GM12878 (cell line): ENCODE measurements around the gene NRBP1. TPM values are rescaled to one million over a fixed set of nuclear protein-coding genes. Genes with fewer than 3 reads are reported as not detected.

Source experiments
- ATAC-seq: fragments of 200-7000 bp; cut with Tn5 transposase; 3 replicates; pipeline ENCODE4 v1.9.1; 2020; ENCODE audit warnings: mild to moderate bottlenecking, moderate library complexity
- BruUV-seq: library from RNA; stranded (reverse); fragments of 400-500 nt; replicated peaks from 2 replicates; lab custom pipeline; 2021; lab: Mats Ljungman, UMichigan
- CTCF ChIA-PET: fragments of 300-600 bp; sonication (Branson Sonifier 250); formaldehyde crosslinking; extraction: SDS; loops from one replicate; lab custom pipeline; 2021; ENCODE audit warnings: inconsistent platforms; lab: Yijun Ruan, JAX
- POLR2A ChIA-PET: fragments of 350-600 bp; formaldehyde crosslinking; extraction: SDS; loops from one replicate; lab custom pipeline; 2021; ENCODE audit warnings: inconsistent platforms; lab: Charles Lee
- RAD21 ChIA-PET: fragments of 300-600 bp; sonication (Branson Sonifier 250); formaldehyde crosslinking; loops from one replicate; lab custom pipeline; 2023; ENCODE audit warnings: antibody characterized with exemption; ENCODE audit not compliant: unreplicated experiment; lab: Charles Lee
- SMC1A ChIA-PET: fragments of 300-600 bp; sonication (Branson Sonifier 250); formaldehyde crosslinking; loops from one replicate; lab custom pipeline; 2023; ENCODE audit not compliant: unreplicated experiment, uncharacterized antibody; lab: Charles Lee
- DNase-seq: peaks from one replicate; pipeline ENCODE4 v3.0.0-alpha.2; 2011; ENCODE audit warnings: low read depth, low spot score
- FAIRE-seq: peaks from 3 replicates; lab custom pipeline; 2011; peaks lifted over from hg19 to GRCh38; lab: Jason Lieb, UNC
- H2AFZ ChIP-seq: 2 replicates; pipeline ENCODE4 v1.6.0; 2011; ENCODE audit warnings: low read depth, low read length, control low read depth; ENCODE audit not compliant: control insufficient read depth
- H3K27ac ChIP-seq: 2 replicates; pipeline ENCODE4 v1.5.1; 2011; ENCODE audit warnings: control low read depth; ENCODE audit not compliant: control insufficient read depth, insufficient read depth
- H3K27me3 ChIP-seq, 2 experiments: replicated peaks in 1 of 2; 2 replicates each; pipeline versions ENCODE4 v1.6.0 to v1.6.1; 2011; ENCODE audit warnings: low read length in 1 of 2; ENCODE audit not compliant: control insufficient read depth in 2 of 2, insufficient read depth in 2 of 2
- H3K36me3 ChIP-seq, 2 experiments: 2 replicates each; pipeline ENCODE4 v1.5.1; 2011; ENCODE audit warnings: low read length in 1 of 2; ENCODE audit not compliant: control insufficient read depth in 2 of 2, insufficient read depth in 2 of 2
- H3K4me1 ChIP-seq: 2 replicates; pipeline ENCODE4 v1.6.1; 2011; ENCODE audit warnings: mild to moderate bottlenecking, low read length, moderate library complexity, mixed read lengths; ENCODE audit not compliant: control insufficient read depth, insufficient read depth
- H3K4me2 ChIP-seq: 2 replicates; pipeline ENCODE4 v1.6.0; 2011; ENCODE audit warnings: control low read depth; ENCODE audit not compliant: control insufficient read depth, insufficient read depth
- H3K4me3 ChIP-seq: fragments of 200-600 bp; sonication (generic); 2 replicates; pipeline ENCODE4 v1.5.1; 2016
- H3K79me2 ChIP-seq: 2 replicates; pipeline ENCODE4 v1.6.0; 2011; ENCODE audit warnings: low read length; ENCODE audit not compliant: control insufficient read depth, insufficient read depth
- H3K9ac ChIP-seq: 2 replicates; pipeline ENCODE4 v1.8.0; 2011; ENCODE audit warnings: low read length, control low read depth, mixed read lengths; ENCODE audit not compliant: control insufficient read depth, insufficient read depth
- H3K9me3 ChIP-seq: replicated peaks from 3 replicates; pipeline ENCODE4 v1.5.1; 2011; ENCODE audit warnings: mild to moderate bottlenecking, low read length; ENCODE audit not compliant: control insufficient read depth, insufficient read depth
- H4K20me1 ChIP-seq: 2 replicates; pipeline ENCODE4 v1.6.0; 2011; ENCODE audit not compliant: control insufficient read depth, insufficient read depth
- CBX5 ChIP-seq: sonication (generic); IDR thresholded peaks from 2 replicates; pipeline ENCODE4 v1.6.1; 2016; ENCODE audit warnings: low read depth, moderate library complexity, mild to moderate bottlenecking, inconsistent platforms
- CEBPB ChIP-seq, 2 experiments: fragments of 150-350 bp in 1 of 2; IDR thresholded peaks; 2 replicates each; pipeline ENCODE4 v1.6.1; 2012 to 2014; ENCODE audit warnings: low read depth in 2 of 2, low read length in 2 of 2, borderline replicate concordance in 1 of 2, inconsistent platforms in 1 of 2
- DPF2 ChIP-seq: fragments of 450-650 bp; IDR thresholded peaks from 2 replicates; pipeline ENCODE4 v1.6.1; 2017; ENCODE audit warnings: mild to moderate bottlenecking
- PAX5 ChIP-seq: IDR thresholded peaks from 2 replicates; pipeline ENCODE4 v1.6.1; 2011; ENCODE audit warnings: low read depth, low read length, borderline replicate concordance
- PKNOX1 ChIP-seq: fragments of 450-650 bp; IDR thresholded peaks from 2 replicates; pipeline ENCODE4 v1.6.1; 2016; ENCODE audit warnings: mild to moderate bottlenecking
- YBX1 ChIP-seq: fragments of 450-650 bp; IDR thresholded peaks from 2 replicates; pipeline ENCODE4 v1.6.1; 2016; ENCODE audit warnings: antibody characterized with exemption
- ZBTB4 ChIP-seq: fragments of 450-650 bp; formaldehyde crosslinking; IDR thresholded peaks from 2 replicates; pipeline ENCODE4 v1.4.0; 2022; ENCODE audit warnings: mild to moderate bottlenecking, moderate library complexity
- ZNF622 ChIP-seq: fragments of 450-650 bp; IDR thresholded peaks from 2 replicates; pipeline ENCODE4 v1.6.1; 2017; ENCODE audit warnings: mild to moderate bottlenecking, inconsistent platforms
- WGBS: methylation state at CpG from one replicate; pipeline ENCODE4 v1.1.6; 2016; ENCODE audit warnings: low lambda C conversion rate; ENCODE audit not compliant: insufficient replicate concordance, insufficient coverage; ENCODE audit errors: missing lambda C conversion rate; 5-methylcytosine and 5-hydroxymethylcytosine counted together
- in situ Hi-C: fragments of 300-500 bp; cut with MboI; formaldehyde crosslinking; loops from 9 replicates; pipeline ENCODE4 v1.14.3; 2018; ENCODE audit warnings: mixed read lengths
- intact Hi-C: fragments of 100-400 bp; cut with micrococcal nuclease; formaldehyde crosslinking; loops from one replicate; pipeline ENCODE4 v1.14.2; 2022; ENCODE audit not compliant: unreplicated experiment
- polyA plus RNA-seq, 11 experiments: library from polyadenylated mRNA; depleted of rRNA in 4 of 11; unstranded in 6 of 11; stranded (reverse) in 5 of 11; fragments of >200 nt; fragmentation: Nextera tagmentation in 4 of 11; fragmentation: Illumina TruSeq in 1 of 11; extraction: Ambion mirVana in 4 of 11; extraction: Trizol in 1 of 11; gene quantifications; 1 replicate in 1 of 11; 2 replicates in 10 of 11; pipeline versions ENCODE4 v1.2.1 to v1.2.3, GENCODE V29; 2011 to 2016; ENCODE audit warnings: inconsistent platforms in 2 of 11, missing spikeins in 2 of 11, low read depth in 1 of 11
- total RNA-seq, 4 experiments: library from RNA; depleted of rRNA in 3 of 4; stranded (reverse); fragments of >200 nt in 3 of 4; fragmentation: Illumina TruSeq in 1 of 4; extraction: Trizol in 1 of 4; gene quantifications; 2 replicates each; pipeline versions ENCODE4 v1.2.1 to v1.2.3, GENCODE V29; 2013 to 2021
- TF ChIP-seq, protein P1 (sequence below): fragments of 450-650 bp; IDR thresholded peaks from 2 replicates; pipeline ENCODE4 v1.6.1; 2017; ENCODE audit warnings: mild to moderate bottlenecking, moderate library complexity
- TF ChIP-seq, protein P2 (sequence below): IDR thresholded peaks from 2 replicates; pipeline ENCODE4 v1.6.1; 2011; ENCODE audit warnings: low read depth, low read length, improper control_type of control experiment, borderline replicate concordance

Gene NRBP1
- total and polyA plus RNA-seq, 10 of the 15 experiments (the other 5 are each of a cell fraction or from before 2014, with no cell fraction given), result 5.7 to 136 (median 66.1) TPM

GRCh38 chr2:27409321-27410073, 18.9 kb upstream of the NRBP1 start, which contains the start of gene PPM1G (continued):
- TF ChIP-seq ZBTB4 (CRISPR knock-in tag) (no peak), CEBPB (IDR thresholded peaks at IDR 0.05; ENCODE audit: borderline replicate concordance in 1 of 2, low read depth in 2 of 2, low read length in 2 of 2) (no peak)

DNA sequence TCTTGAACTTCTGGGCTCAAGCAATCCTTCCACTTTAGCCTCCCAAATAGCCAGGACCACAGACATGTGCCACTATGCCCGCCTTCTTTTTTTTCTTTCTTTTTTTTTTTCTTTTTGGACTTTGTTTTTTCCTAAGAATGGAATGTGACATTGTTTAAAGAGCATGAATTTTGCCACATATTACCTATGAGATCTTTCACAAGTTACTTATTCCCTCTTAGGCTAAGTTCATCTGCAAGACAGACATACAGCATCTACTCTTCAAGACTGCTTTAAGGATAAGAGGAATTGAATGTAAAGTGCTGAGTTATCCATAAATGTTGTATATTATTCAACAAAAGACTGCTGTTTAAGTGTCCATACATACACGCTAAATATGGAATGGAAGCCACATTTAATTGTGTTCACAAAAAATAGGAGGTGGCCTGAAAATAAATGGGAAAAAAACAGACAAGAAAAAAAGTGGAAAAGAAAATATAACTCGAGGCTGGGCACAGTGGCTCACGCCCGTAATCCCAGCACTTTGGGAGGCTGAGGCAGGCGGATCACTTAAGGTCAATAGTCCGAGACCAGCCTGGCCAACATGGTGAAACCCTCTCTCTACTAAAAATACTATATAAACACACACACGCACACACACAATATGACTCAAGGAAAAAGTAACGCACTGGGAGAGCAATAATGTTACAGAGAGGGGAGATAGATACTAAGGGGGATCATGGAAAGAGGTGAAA, 15.8 kb upstream of the NRBP1 start:
- POLR2A ChIA-PET, result interaction anchor here (1.1 kb wide), 1 partner anchor 8 kb away, joined by 5 read pairs; no protein-coding TSS in a partner anchor
- no peaks in the 10 kb centered on the region for H3K27me3 ChIP-seq
- DNase-seq, result no peak
- no peak overlapping the region for H3K4me2 ChIP-seq
- WGBS, result 62% methylated on average over 9 of the region's 9 CpGs
- intact Hi-C loops, result no loop called here
- SMC1A ChIA-PET, result no interaction called here
- H3K27ac ChIP-seq, result no peak overlapping the region
- RAD21 ChIA-PET, result no interaction called here
- no peaks in the 10 kb centered on the region for H3K36me3 ChIP-seq
- in situ Hi-C loops, result no loop called here
- H3K9ac ChIP-seq, result no peak overlapping the region
- no TSS peak for BruUV-seq
- FAIRE-seq, result no peak
- no peak overlapping the region for H3K4me3 ChIP-seq
- no peak overlapping the region for H2AFZ ChIP-seq
- peaks cover 18% of the 10 kb centered on the region for H3K79me2 ChIP-seq
- peaks cover 3% of the 10 kb centered on the region; the same call in 1 of the 2 replicates for H3K4me1 ChIP-seq
- ATAC-seq, result no peak
- CTCF ChIA-PET, result no interaction called here
- no peaks in the 10 kb centered on the region for H4K20me1 ChIP-seq
- H3K9me3 ChIP-seq, result no peaks in the 10 kb centered on the region
- TF ChIP-seq PKNOX1 (no peak), ZNF622 (no peak), CBX5 (no peak), YBX1 (no peak), PAX5 (no peak), DPF2 (no peak)
- TF ChIP-seq, protein P1, sequence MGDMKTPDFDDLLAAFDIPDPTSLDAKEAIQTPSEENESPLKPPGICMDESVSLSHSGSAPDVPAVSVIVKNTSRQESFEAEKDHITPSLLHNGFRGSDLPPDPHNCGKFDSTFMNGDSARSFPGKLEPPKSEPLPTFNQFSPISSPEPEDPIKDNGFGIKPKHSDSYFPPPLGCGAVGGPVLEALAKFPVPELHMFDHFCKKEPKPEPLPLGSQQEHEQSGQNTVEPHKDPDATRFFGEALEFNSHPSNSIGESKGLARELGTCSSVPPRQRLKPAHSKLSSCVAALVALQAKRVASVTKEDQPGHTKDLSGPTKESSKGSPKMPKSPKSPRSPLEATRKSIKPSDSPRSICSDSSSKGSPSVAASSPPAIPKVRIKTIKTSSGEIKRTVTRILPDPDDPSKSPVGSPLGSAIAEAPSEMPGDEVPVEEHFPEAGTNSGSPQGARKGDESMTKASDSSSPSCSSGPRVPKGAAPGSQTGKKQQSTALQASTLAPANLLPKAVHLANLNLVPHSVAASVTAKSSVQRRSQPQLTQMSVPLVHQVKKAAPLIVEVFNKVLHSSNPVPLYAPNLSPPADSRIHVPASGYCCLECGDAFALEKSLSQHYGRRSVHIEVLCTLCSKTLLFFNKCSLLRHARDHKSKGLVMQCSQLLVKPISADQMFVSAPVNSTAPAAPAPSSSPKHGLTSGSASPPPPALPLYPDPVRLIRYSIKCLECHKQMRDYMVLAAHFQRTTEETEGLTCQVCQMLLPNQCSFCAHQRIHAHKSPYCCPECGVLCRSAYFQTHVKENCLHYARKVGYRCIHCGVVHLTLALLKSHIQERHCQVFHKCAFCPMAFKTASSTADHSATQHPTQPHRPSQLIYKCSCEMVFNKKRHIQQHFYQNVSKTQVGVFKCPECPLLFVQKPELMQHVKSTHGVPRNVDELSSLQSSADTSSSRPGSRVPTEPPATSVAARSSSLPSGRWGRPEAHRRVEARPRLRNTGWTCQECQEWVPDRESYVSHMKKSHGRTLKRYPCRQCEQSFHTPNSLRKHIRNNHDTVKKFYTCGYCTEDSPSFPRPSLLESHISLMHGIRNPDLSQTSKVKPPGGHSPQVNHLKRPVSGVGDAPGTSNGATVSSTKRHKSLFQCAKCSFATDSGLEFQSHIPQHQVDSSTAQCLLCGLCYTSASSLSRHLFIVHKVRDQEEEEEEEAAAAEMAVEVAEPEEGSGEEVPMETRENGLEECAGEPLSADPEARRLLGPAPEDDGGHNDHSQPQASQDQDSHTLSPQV, result no peak
- TF ChIP-seq, protein P2, sequence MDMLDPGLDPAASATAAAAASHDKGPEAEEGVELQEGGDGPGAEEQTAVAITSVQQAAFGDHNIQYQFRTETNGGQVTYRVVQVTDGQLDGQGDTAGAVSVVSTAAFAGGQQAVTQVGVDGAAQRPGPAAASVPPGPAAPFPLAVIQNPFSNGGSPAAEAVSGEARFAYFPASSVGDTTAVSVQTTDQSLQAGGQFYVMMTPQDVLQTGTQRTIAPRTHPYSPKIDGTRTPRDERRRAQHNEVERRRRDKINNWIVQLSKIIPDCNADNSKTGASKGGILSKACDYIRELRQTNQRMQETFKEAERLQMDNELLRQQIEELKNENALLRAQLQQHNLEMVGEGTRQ, result no peak
